Common myeloid progenitor, CD34-positive (primary cell): ENCODE measurements around the gene P2RY14.
A peak's percentile ranks its signal among the peaks of the same experiment; 100 is the strongest.
"Not testable (repeated sequence)": the region's sequence is repeated elsewhere in the genome, so short reads cannot be mapped to it uniquely, and the experiment has no call there.

Experiments used
- CTCF ChIA-PET: fragments of 350-600 bp; sonication (Branson Sonifier 250); formaldehyde crosslinking; loops from one replicate; lab custom pipeline; 2021; ENCODE audit warnings: antibody characterized with exemption; lab: Charles Lee
- POLR2A ChIA-PET: fragments of 350-600 bp; sonication (Branson Sonifier 250); formaldehyde crosslinking; loops from one replicate; lab custom pipeline; 2021; ENCODE audit warnings: antibody characterized with exemption; lab: Charles Lee
- DNase-seq, 3 donors: peaks; one replicate each; pipeline versions ENCODE4 v3.0.0 to v3.0.0-alpha.2; 2013
- H3K27ac ChIP-seq, 2 experiments: 1 replicate in 1 of 2; 2 replicates in 1 of 2; pipeline ENCODE4 v1.7.0; 2013; ENCODE audit warnings: inconsistent platforms in 2 of 2, low read length in 2 of 2, mild to moderate bottlenecking in 2 of 2, low read depth in 1 of 2, moderate library complexity in 1 of 2; ENCODE audit not compliant: severe bottlenecking in 2 of 2, insufficient read depth in 1 of 2, poor library complexity in 1 of 2
- H3K27me3 ChIP-seq, 5 experiments: replicated peaks in 2 of 5; 1 replicate in 3 of 5; 2 replicates in 2 of 5; pipeline versions ENCODE4 v1.6.1 to v1.7.0; 2013; ENCODE audit warnings: low read length in 4 of 5, mild to moderate bottlenecking in 2 of 5, moderate library complexity in 2 of 5, inconsistent platforms in 1 of 5; ENCODE audit not compliant: insufficient read depth in 5 of 5, control insufficient read depth in 4 of 5
- H3K36me3 ChIP-seq, 4 experiments: 1 replicate in 2 of 4; 2 replicates in 2 of 4; pipeline versions ENCODE4 v1.6.1 to v1.7.0; 2013; ENCODE audit warnings: low read length in 3 of 4, control low read depth in 1 of 4, mild to moderate bottlenecking in 1 of 4; ENCODE audit not compliant: control insufficient read depth in 4 of 4, insufficient read depth in 4 of 4
- H3K4me1 ChIP-seq, 4 experiments: 1 replicate in 3 of 4; 2 replicates in 1 of 4; pipeline versions ENCODE4 v1.6.1 to v1.7.1; 2013; ENCODE audit warnings: low read length in 3 of 4, mild to moderate bottlenecking in 3 of 4, control low read depth in 1 of 4, inconsistent platforms in 1 of 4, moderate library complexity in 1 of 4; ENCODE audit not compliant: control insufficient read depth in 4 of 4, insufficient read depth in 4 of 4; ENCODE audit errors: control extremely low read depth in 1 of 4
- H3K4me3 ChIP-seq, 7 experiments: 1 replicate in 4 of 7; 2 replicates in 3 of 7; pipeline versions ENCODE4 v1.5.1 to v1.7.0; 2013; ENCODE audit warnings: mild to moderate bottlenecking in 7 of 7, low read length in 6 of 7, moderate library complexity in 6 of 7, inconsistent platforms in 2 of 7, low read depth in 2 of 7, control low read depth in 1 of 7; ENCODE audit not compliant: insufficient read depth in 4 of 7, control insufficient read depth in 1 of 7; ENCODE audit errors: extremely low read depth in 1 of 7
- H3K9me3 ChIP-seq, 5 experiments: 1 replicate in 4 of 5; 2 replicates in 1 of 5; pipeline versions ENCODE4 v1.6.1 to v1.7.1; 2013; ENCODE audit warnings: low read length in 4 of 5, mild to moderate bottlenecking in 2 of 5, inconsistent platforms in 1 of 5, low read depth in 1 of 5, moderate library complexity in 1 of 5; ENCODE audit not compliant: control insufficient read depth in 4 of 5, insufficient read depth in 2 of 5; ENCODE audit errors: control extremely low read depth in 1 of 5
- WGBS: methylation state at CpG from one replicate; pipeline ENCODE4 v1.1.5; 2013; ENCODE audit not compliant: insufficient coverage; 5-methylcytosine and 5-hydroxymethylcytosine counted together

The P2RY14 gene

GRCh38 chr3:151174351-151174750 lies 104.0 kb downstream of the P2RY14 start:
- Histone ChIP-seq H3K36me3 (peaks cover 0 to 10% (median 3%) of the 10 kb centered on the region in 4 experiments), H3K4me1 (peaks cover 28 to 49% (median 41%) of the 10 kb centered on the region in 4 experiments), H3K27me3 (no peaks in the 10 kb centered on the region), H3K4me3 (no peak overlapping the region), H3K9me3 (no peaks in the 10 kb centered on the region), H3K27ac (no peak overlapping the region)
- ChIA-PET CTCF (interaction anchor here (3.7 kb wide), 1 partner anchor 105 kb away, joined by 18 read pairs; the partner anchor contains the start of gene P2RY14), POLR2A (no interaction called here)
- no CpG with 5 or more reads among the region's 2 CpGs for WGBS
- peak in 2 of 3 donors; percentile 29 to 38 for DNase-seq

GRCh38 chr3:151171145-151171757 lies 107.1 kb downstream of the P2RY14 start:
- H3K4me3 ChIP-seq = peak overlapping the region in 3 of 7 experiments; percentile 3 to 35 (median 10)
- H3K4me1 ChIP-seq = peaks cover 34 to 60% (median 50%) of the 10 kb centered on the region in 4 experiments
- POLR2A ChIA-PET = no interaction called here
- no peaks in the 10 kb centered on the region for H3K27me3 ChIP-seq
- WGBS = 0% methylated on average over 3 of the region's 5 CpGs
- CTCF ChIA-PET = interaction anchor here (0.7 to 3.7 kb wide), 11 partner anchors 9 to 163 kb away, joined by 3 to 18 read pairs (median 3); partner anchors contain the start of gene P2RY14
- peak overlapping the region; percentile 52 to 58 for H3K27ac ChIP-seq
- peaks cover 0 to 11% (median 0%) of the 10 kb centered on the region in 4 experiments for H3K36me3 ChIP-seq
- DNase-seq = peak; percentile 51 to 90 (median 87)
- no peaks in the 10 kb centered on the region for H3K9me3 ChIP-seq

- H3K27me3 ChIP-seq, POLR2A ChIA-PET, H3K9me3 ChIP-seq: not testable (repeated sequence)
- H3K27ac ChIP-seq = peak overlapping the region; percentile 45 to 52
- H3K4me3 ChIP-seq = peak overlapping the region in 2 of 7 experiments; percentile 34 to 46
- WGBS = 69% methylated on average over 5 of the region's 9 CpGs
- peaks cover 0 to 22% (median 1%) of the 10 kb centered on the region in 4 experiments for H3K36me3 ChIP-seq
- peak; percentile 34 to 76 (median 71) for DNase-seq
- CTCF ChIA-PET = interaction anchor here (1.2 to 3.7 kb wide), 3 partner anchors 14 to 122 kb away, joined by 3 to 48 read pairs (median 12); no protein-coding TSS in a partner anchor
- peaks cover 34 to 60% (median 50%) of the 10 kb centered on the region in 4 experiments for H3K4me1 ChIP-seq
These were observed 108.2 kb downstream of the P2RY14 start for GRCh38 chr3:151169948-151170679.

- Histone ChIP-seq H3K4me1 (peaks cover 34 to 60% (median 48%) of the 10 kb centered on the region in 4 experiments), H3K27me3 (no peaks in the 10 kb centered on the region), H3K27ac (peak overlapping the region in 1 of 2 experiments; percentile 45), H3K36me3 (peaks cover 0 to 25% (median 2%) of the 10 kb centered on the region in 4 experiments), H3K9me3 (no peaks in the 10 kb centered on the region), H3K4me3 (peak overlapping the region in 2 of 7 experiments; percentile 34 to 46)
- WGBS = 63% methylated on average over 4 of the region's 9 CpGs
- CTCF ChIA-PET = interaction anchor here (1.0 to 3.7 kb wide), 12 partner anchors 9 to 123 kb away, joined by 3 to 48 read pairs (median 8); partner anchors contain the start of genes GPR171 and MED12L
- POLR2A ChIA-PET = no interaction called here
- peak; percentile 48 to 86 (median 78) for DNase-seq
These were observed 108.9 kb downstream of the P2RY14 start for GRCh38 chr3:151169262-151169947.

- H3K36me3 ChIP-seq = peaks cover 0 to 32% (median 6%) of the 10 kb centered on the region in 4 experiments
- CTCF ChIA-PET = interaction anchor here (0.7 to 3.7 kb wide), 28 partner anchors 8 to 652 kb away, joined by 3 to 48 read pairs (median 5); partner anchors contain the start of genes GPR171 and MED12L
- H3K27ac ChIP-seq = no peak overlapping the region
- WGBS = 52% methylated on average over 4 of the region's 7 CpGs
- H3K9me3 ChIP-seq = no peaks in the 10 kb centered on the region
- POLR2A ChIA-PET = interaction anchor here (0.6 kb wide), 2 partner anchors 39 to 742 kb away, joined by 4 read pairs; no protein-coding TSS in a partner anchor
- H3K27me3 ChIP-seq = no peaks in the 10 kb centered on the region
- no peak overlapping the region for H3K4me3 ChIP-seq
- H3K4me1 ChIP-seq = peaks cover 34 to 51% (median 45%) of the 10 kb centered on the region in 4 experiments
- peak in 2 of 3 donors; percentile 60 to 63 for DNase-seq
These were observed 109.9 kb downstream of the P2RY14 start for GRCh38 chr3:151168269-151169094.

- Histone ChIP-seq H3K4me1 (peaks cover 17 to 29% (median 27%) of the 10 kb centered on the region in 4 experiments), H3K4me3 (no peak overlapping the region), H3K27ac (no peak overlapping the region), H3K27me3 (no peaks in the 10 kb centered on the region), H3K9me3 (no peaks in the 10 kb centered on the region), H3K36me3 (peaks cover 0 to 44% (median 10%) of the 10 kb centered on the region in 4 experiments)
- ChIA-PET POLR2A (no interaction called here), CTCF (interaction anchor here (2.1 to 3.0 kb wide), 2 partner anchors 15 to 121 kb away, joined by 5 to 13 read pairs; no protein-coding TSS in a partner anchor)
- peak in 2 of 3 donors; percentile 36 to 39 for DNase-seq
- 100% methylated on average over 1 of the region's 3 CpGs for WGBS
These were observed 112.2 kb downstream of the P2RY14 start for GRCh38 chr3:151166161-151166560.
